Measurements from ENCODE around the gene CLINT1. TPM values are rescaled to one million over a fixed set of nuclear protein-coding genes. Genes with fewer than 3 reads are reported as not detected.

The CLINT1 gene
- total and polyA plus RNA-seq, 2 experiments from 2014 or later = 71.7 to 101 TPM

DNA sequence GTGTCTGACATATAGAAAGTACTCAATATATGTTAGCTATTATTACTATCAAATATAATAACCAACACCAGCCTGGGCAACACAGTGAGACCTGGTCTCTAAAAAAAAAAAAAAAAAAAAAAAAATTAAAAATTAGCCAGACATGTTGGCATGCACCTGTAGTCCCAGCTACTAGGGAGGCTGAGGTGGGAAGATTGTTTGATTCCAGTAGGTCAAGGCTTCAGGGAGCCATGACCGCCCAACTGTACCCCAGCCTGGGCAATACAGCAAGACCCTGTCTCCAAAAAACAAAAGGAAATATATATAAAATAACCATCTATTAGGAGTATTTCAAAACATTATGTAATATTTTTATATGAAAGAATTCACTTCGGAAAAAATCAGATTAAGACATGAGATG lies 40.6 kb downstream of the CLINT1 start (continued):
- TF ChIP-seq, protein P1, sequence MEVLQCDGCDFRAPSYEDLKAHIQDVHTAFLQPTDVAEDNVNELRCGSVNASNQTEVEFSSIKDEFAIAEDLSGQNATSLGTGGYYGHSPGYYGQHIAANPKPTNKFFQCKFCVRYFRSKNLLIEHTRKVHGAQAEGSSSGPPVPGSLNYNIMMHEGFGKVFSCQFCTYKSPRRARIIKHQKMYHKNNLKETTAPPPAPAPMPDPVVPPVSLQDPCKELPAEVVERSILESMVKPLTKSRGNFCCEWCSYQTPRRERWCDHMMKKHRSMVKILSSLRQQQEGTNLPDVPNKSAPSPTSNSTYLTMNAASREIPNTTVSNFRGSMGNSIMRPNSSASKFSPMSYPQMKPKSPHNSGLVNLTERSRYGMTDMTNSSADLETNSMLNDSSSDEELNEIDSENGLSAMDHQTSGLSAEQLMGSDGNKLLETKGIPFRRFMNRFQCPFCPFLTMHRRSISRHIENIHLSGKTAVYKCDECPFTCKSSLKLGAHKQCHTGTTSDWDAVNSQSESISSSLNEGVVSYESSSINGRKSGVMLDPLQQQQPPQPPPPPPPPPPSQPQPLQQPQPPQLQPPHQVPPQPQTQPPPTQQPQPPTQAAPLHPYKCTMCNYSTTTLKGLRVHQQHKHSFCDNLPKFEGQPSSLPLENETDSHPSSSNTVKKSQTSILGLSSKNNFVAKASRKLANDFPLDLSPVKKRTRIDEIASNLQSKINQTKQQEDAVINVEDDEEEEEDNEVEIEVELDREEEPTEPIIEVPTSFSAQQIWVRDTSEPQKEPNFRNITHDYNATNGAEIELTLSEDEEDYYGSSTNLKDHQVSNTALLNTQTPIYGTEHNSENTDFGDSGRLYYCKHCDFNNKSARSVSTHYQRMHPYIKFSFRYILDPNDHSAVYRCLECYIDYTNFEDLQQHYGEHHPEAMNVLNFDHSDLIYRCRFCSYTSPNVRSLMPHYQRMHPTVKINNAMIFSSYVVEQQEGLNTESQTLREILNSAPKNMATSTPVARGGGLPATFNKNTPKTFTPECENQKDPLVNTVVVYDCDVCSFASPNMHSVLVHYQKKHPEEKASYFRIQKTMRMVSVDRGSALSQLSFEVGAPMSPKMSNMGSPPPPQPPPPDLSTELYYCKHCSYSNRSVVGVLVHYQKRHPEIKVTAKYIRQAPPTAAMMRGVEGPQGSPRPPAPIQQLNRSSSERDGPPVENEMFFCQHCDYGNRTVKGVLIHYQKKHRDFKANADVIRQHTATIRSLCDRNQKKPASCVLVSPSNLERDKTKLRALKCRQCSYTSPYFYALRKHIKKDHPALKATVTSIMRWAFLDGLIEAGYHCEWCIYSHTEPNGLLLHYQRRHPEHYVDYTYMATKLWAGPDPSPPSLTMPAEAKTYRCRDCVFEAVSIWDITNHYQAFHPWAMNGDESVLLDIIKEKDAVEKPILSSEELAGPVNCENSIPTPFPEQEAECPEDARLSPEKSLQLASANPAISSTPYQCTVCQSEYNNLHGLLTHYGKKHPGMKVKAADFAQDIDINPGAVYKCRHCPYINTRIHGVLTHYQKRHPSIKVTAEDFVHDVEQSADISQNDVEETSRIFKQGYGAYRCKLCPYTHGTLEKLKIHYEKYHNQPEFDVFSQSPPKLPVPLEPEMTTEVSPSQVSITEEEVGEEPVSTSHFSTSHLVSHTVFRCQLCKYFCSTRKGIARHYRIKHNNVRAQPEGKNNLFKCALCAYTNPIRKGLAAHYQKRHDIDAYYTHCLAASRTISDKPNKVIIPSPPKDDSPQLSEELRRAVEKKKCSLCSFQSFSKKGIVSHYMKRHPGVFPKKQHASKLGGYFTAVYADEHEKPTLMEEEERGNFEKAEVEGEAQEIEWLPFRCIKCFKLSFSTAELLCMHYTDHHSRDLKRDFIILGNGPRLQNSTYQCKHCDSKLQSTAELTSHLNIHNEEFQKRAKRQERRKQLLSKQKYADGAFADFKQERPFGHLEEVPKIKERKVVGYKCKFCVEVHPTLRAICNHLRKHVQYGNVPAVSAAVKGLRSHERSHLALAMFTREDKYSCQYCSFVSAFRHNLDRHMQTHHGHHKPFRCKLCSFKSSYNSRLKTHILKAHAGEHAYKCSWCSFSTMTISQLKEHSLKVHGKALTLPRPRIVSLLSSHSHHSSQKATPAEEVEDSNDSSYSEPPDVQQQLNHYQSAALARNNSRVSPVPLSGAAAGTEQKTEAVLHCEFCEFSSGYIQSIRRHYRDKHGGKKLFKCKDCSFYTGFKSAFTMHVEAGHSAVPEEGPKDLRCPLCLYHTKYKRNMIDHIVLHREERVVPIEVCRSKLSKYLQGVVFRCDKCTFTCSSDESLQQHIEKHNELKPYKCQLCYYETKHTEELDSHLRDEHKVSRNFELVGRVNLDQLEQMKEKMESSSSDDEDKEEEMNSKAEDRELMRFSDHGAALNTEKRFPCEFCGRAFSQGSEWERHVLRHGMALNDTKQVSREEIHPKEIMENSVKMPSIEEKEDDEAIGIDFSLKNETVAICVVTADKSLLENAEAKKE (CRISPR knock-in tag; IDR thresholded peaks at IDR 0.05) = no peak
- TF ChIP-seq EZH2 (IDR thresholded peaks at IDR 0.05; ENCODE audit: low read depth, unreplicated experiment) = no peak

DNA sequence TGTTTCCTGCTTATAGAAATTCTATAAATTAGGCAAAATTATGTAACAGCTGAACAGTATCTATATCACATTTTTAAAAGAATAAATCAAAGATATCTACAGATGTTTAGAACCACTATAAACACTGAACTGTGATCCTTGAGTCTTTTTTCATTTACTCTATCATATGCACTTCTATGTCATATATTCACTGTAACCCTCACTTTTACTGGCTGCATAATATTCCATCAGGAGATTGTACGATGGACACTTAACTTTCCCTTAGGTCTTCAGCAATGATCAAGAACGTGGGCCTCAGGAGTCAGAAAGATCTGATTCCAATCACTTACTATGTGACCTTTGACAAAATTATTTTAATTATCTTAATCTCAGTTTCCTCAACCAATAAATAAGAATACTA lies 41.0 kb downstream of the CLINT1 start:
- ATAC-seq = no peak
- no peak overlapping the region for H3K4me2 ChIP-seq
- no peaks in the 10 kb centered on the region for H3F3A ChIP-seq (replicated peaks; ENCODE audit: low read depth)
- H4K20me1 ChIP-seq (replicated peaks; ENCODE audit: insufficient read depth) = peaks cover 13% of the 10 kb centered on the region
- H3K9me2 ChIP-seq (ENCODE audit: insufficient read depth) = no peaks in the 10 kb centered on the region
- no peak overlapping the region for H3K27ac ChIP-seq (ENCODE audit: low read depth)
- TF ChIP-seq EZH2phosphoT487 (IDR thresholded peaks at IDR 0.05; ENCODE audit: unreplicated experiment) = no peak
- H3K9me3 Mint-ChIP-seq = no peaks in the 10 kb centered on the region
- H3K4me1 Mint-ChIP-seq = peaks cover 25% of the 10 kb centered on the region
- H3K4me3 ChIP-seq = no peak overlapping the region
- DNase-seq (ENCODE audit: low spot score) = no peak
- no peak overlapping the region for H2AFZ ChIP-seq
- peaks cover 18% of the 10 kb centered on the region for H3K36me3 Mint-ChIP-seq (ENCODE audit: low read depth)
- no peak overlapping the region for H3K4me3 Mint-ChIP-seq
- no peaks in the 10 kb centered on the region for H3K27me3 ChIP-seq (ENCODE audit: insufficient read depth)
- H3K27ac Mint-ChIP-seq = no peak overlapping the region
- peaks cover 10% of the 10 kb centered on the region for H3K4me1 ChIP-seq (ENCODE audit: insufficient read depth)
- peaks cover 65% of the 10 kb centered on the region for H3K79me2 ChIP-seq (replicated peaks; ENCODE audit: insufficient read depth)
- no peaks in the 10 kb centered on the region for H3K27me3 Mint-ChIP-seq (ENCODE audit: insufficient read depth, low read depth, poor library complexity)
- peaks cover 17% of the 10 kb centered on the region for H3K36me3 ChIP-seq (ENCODE audit: insufficient read depth)

DNA sequence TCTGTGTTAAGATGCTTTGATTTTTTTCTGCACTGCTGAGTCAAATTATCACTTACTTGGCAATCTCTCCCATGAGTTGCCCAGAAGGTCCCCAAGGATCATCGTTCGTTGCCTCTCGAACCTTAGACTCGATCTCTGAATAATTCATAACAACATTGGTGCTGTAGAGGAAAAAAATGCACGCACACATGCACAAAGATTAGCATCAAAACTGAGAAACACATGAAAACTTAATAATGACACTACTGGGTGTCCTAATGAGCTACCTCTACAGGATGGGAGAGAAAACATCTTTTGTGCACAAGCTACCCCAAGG lies 41.6 kb downstream of the CLINT1 start:
- H3K27me3 Mint-ChIP-seq (ENCODE audit: insufficient read depth, low read depth, poor library complexity) = no peaks in the 10 kb centered on the region
- Histone ChIP-seq H4K20me1 (replicated peaks; ENCODE audit: insufficient read depth) (peaks cover 13% of the 10 kb centered on the region), H3K4me1 (ENCODE audit: insufficient read depth) (peaks cover 10% of the 10 kb centered on the region), H3K36me3 (ENCODE audit: insufficient read depth) (peaks cover 23% of the 10 kb centered on the region), H3K4me3 (no peak overlapping the region), H2AFZ (no peak overlapping the region), H3F3A (replicated peaks; ENCODE audit: low read depth) (no peaks in the 10 kb centered on the region), H3K9me2 (ENCODE audit: insufficient read depth) (no peaks in the 10 kb centered on the region), H3K27me3 (ENCODE audit: insufficient read depth) (no peaks in the 10 kb centered on the region), H3K4me2 (no peak overlapping the region), H3K27ac (ENCODE audit: low read depth) (no peak overlapping the region), H3K79me2 (replicated peaks; ENCODE audit: insufficient read depth) (peaks cover 59% of the 10 kb centered on the region)
- H3K4me1 Mint-ChIP-seq = peaks cover 23% of the 10 kb centered on the region
- peaks cover 24% of the 10 kb centered on the region for H3K36me3 Mint-ChIP-seq (ENCODE audit: low read depth)
- no peak overlapping the region for H3K4me3 Mint-ChIP-seq
- H3K27ac Mint-ChIP-seq = no peak overlapping the region
- DNase-seq (ENCODE audit: low spot score) (no peak), ATAC-seq (no peak)
- H3K9me3 Mint-ChIP-seq = no peaks in the 10 kb centered on the region
- TF ChIP-seq ZNF114 (CRISPR knock-in tag; IDR thresholded peaks at IDR 0.05) (no peak), CREB1 (CRISPR knock-in tag; IDR thresholded peaks at IDR 0.05; ENCODE audit: low read depth) (no peak), EZH2 (IDR thresholded peaks at IDR 0.05; ENCODE audit: low read depth, unreplicated experiment) (no peak), POLR2AphosphoS5 (IDR thresholded peaks at IDR 0.05; ENCODE audit: low read depth) (no peak)
- TF ChIP-seq, protein P2, sequence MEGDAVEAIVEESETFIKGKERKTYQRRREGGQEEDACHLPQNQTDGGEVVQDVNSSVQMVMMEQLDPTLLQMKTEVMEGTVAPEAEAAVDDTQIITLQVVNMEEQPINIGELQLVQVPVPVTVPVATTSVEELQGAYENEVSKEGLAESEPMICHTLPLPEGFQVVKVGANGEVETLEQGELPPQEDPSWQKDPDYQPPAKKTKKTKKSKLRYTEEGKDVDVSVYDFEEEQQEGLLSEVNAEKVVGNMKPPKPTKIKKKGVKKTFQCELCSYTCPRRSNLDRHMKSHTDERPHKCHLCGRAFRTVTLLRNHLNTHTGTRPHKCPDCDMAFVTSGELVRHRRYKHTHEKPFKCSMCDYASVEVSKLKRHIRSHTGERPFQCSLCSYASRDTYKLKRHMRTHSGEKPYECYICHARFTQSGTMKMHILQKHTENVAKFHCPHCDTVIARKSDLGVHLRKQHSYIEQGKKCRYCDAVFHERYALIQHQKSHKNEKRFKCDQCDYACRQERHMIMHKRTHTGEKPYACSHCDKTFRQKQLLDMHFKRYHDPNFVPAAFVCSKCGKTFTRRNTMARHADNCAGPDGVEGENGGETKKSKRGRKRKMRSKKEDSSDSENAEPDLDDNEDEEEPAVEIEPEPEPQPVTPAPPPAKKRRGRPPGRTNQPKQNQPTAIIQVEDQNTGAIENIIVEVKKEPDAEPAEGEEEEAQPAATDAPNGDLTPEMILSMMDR (conservative IDR thresholded peaks at IDR 0.05; ENCODE audit: low read depth in 2 of 2) = no peak
- TF ChIP-seq, protein P3, sequence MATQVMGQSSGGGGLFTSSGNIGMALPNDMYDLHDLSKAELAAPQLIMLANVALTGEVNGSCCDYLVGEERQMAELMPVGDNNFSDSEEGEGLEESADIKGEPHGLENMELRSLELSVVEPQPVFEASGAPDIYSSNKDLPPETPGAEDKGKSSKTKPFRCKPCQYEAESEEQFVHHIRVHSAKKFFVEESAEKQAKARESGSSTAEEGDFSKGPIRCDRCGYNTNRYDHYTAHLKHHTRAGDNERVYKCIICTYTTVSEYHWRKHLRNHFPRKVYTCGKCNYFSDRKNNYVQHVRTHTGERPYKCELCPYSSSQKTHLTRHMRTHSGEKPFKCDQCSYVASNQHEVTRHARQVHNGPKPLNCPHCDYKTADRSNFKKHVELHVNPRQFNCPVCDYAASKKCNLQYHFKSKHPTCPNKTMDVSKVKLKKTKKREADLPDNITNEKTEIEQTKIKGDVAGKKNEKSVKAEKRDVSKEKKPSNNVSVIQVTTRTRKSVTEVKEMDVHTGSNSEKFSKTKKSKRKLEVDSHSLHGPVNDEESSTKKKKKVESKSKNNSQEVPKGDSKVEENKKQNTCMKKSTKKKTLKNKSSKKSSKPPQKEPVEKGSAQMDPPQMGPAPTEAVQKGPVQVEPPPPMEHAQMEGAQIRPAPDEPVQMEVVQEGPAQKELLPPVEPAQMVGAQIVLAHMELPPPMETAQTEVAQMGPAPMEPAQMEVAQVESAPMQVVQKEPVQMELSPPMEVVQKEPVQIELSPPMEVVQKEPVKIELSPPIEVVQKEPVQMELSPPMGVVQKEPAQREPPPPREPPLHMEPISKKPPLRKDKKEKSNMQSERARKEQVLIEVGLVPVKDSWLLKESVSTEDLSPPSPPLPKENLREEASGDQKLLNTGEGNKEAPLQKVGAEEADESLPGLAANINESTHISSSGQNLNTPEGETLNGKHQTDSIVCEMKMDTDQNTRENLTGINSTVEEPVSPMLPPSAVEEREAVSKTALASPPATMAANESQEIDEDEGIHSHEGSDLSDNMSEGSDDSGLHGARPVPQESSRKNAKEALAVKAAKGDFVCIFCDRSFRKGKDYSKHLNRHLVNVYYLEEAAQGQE (IDR thresholded peaks at IDR 0.05; ENCODE audit: unreplicated experiment) = no peak
